DMS 273 (cell line): ENCODE measurements around the gene PPP1R36.
"Not testable (repeated sequence)": the region's sequence is repeated elsewhere in the genome, so short reads cannot be mapped to it uniquely, and the experiment has no call there.

Experiments used
- DNase-seq: peaks from one replicate; lab custom pipeline; 2025; ENCODE audit not compliant: unreplicated experiment; lab: John Stamatoyannopoulos, UW

Gene PPP1R36

DNA sequence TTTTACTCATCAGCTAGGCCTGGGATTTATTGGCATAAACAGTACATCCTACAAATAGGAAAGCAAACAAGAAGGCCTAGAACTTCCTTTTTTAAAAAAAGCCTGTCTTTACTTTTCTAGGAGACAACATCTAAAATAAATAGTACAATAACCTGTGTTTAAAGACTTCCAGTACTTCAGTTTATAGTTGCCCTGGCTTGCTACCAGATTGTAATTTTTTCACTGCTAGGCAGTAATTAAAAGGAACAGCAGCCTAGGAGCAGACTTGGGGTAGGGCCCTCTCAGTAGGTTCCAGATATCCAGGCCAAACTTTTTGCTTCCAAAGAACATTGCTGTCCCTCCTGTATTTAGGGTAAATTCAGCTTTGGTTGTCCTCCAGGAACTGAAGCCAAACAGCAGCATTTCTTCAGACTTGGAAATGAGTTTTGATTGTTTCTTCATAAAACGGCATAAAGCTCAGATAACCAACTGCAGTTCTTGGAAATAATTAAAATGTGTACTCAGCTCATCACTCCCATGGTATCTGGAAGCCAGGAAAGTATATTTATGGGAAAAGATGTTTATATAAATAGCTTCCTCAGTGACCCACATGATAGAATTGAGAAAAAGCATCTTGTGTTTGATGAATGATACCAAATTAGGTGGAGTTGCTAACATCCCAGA lies 61.7 kb downstream of the PPP1R36 start:
- peak; percentile 15 for DNase-seq

DNA sequence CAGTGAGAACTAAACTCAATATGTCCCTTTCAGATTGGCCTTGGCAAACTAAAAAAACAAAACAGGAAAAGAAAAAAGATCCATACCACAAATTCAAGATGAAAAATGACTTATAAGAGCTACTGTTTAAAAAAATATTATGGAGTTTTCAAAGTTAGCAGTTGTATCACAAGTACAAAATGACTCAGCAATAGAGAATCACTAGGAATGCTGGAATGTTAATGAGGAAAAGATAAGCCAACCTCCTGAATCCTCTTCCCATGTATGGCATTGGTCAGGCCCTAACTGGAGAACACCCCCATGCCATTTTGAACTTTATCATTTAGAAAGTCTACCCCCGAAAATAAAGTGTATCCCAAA lies 62.2 kb downstream of the PPP1R36 start:
- no peak for DNase-seq

DNA sequence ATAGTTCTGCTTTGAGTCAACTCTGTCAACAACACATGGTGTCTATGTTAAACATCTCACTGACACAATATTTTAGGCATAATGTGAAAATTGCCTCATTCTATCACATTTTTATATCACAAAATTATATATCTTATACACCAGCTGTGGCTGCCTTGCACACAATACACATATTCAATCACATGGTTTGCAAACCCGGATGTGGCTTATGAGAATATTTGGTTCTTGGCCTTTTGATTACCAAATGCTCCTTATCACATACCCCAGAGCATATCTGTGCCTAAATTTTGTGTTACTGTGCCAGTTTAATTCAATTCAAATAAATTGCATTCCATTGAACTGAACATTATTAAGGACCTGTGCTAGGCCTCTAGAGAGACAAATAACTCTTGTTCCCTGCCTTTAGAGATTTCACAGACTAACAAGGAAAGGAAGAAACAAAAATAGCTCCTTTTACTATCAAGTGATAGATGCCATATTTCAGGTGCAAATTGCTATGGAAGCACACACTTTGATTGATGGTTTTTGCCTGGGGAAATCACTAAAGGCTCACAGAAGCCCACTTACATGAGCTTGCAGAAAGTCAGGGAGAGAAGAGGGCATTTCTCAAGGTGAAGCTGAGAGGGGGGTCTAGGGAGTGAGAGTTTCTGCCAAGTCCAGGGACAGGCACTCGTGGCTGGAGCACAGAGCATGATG lies 63.4 kb downstream of the PPP1R36 start:
- no peak for DNase-seq

DNA sequence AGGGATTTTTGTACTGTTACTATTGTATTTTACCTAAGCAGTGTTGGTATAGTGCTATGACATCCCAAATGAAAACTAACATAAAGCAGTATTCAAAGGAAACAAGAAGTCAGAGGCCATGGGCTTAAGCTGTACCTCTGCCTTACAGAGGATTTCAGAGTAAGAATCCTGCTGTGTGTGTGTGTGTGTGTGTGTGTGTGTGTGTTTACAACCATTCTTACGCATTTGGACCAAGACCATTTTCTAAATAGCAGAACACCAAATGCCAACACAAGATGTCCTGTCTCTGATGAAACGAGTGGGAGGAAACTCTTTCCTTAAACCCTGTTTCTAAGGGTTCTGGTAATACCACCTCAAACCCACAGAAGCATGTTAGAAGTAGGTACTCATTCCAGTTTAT lies 64.4 kb downstream of the PPP1R36 start:
- no peak for DNase-seq

DNA sequence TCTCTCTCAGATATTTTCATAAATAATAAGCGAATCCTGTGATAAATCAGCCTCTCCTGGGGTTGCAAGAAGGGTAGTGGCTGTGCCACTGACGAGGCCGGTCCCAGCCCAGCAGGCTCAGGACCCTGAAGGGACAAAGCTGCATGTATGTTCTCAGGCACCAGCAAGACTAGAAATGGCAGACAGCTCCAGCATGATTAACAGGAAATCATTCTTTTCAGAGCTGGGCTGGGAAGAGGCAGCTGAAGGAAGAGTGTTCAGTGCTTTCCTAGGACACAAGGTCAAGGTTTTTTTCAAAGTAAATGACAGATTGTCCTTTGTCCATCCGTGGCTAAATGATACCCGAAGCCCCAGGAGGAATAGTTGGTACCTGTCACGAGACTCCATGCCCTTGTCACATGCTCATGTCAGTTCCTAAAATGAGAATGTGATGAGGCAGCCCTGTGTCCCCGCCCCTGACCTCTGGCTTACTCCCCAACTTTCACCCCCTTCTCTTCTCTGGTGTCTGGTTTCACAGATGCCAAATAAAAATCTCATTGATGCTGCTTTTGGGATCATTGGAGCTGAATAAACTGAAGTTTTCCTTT lies 65.1 kb downstream of the PPP1R36 start:
- DNase-seq = peak; percentile 20

DNA sequence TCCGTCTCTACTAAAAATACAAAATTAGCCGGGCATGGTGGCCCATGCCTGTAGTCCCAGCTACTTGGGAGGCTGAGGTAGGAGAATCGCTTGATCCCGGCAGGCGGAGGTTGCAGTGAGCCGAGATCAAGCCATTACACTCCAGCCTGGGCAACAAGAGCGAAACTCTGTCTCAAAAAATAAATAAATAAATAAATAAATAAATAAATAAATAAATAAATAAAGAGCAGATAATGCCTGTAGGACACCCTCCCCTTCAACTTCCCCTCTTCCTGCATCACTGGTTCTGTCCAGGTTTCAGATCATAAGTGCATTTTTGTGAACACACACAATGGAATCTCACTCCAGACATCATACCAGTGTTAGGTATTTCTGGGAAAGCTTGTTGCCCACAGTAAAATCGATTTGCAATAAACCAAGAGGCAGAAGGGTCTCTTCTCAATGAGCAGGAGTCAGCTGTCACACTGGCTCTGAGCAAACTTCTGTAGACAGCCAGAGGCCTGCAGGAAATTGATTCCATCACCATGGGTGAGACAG lies 68.2 kb downstream of the PPP1R36 start:
- DNase-seq = not testable (repeated sequence)

DNA sequence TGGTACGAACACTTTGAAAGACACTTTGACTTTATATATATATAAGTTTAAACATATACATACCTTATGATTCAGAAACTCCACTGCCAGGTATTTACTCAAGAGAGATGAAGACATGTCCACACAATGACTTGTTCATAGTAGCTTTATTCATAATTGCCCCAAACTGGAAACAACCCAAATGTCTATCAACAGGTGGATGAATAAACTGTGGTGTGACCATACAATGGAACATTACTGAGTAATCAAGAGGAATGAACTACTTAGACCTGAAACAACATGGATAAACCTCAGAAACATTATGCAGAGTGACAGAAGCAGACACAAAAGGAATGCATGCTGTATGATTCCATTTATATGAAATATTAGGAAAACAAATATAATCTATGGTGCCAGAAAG lies 71.1 kb downstream of the PPP1R36 start:
- no peak for DNase-seq

DNA sequence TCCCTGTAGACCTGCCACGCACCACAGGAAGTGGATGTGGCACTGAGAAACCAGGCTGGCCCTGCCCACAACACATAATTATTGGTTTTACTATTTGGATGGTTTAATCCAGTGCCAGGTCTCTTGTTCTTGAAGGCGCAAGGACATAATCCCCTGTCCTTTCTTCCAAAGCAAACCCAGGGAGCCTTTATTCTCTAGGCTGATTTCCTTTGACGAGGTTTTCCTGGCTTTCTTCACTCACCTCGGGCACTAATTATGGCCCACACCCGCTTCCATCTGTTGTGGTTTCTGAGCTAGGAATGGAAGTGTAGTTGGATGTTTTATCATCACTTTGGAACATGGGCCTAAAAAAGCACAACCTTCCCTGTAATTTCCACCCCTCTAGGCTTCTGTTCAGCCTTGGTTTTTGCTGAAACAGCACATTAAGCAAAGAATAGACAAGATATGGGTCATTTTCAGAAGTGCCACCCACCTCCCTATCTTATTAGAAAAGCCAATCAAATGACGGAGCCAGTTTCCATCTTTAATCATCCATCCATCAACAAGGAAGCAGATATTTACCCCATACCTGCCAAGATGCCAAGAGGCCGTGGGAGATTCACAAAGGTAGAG lies 73.9 kb downstream of the PPP1R36 start:
- DNase-seq = peak; percentile 60

DNA sequence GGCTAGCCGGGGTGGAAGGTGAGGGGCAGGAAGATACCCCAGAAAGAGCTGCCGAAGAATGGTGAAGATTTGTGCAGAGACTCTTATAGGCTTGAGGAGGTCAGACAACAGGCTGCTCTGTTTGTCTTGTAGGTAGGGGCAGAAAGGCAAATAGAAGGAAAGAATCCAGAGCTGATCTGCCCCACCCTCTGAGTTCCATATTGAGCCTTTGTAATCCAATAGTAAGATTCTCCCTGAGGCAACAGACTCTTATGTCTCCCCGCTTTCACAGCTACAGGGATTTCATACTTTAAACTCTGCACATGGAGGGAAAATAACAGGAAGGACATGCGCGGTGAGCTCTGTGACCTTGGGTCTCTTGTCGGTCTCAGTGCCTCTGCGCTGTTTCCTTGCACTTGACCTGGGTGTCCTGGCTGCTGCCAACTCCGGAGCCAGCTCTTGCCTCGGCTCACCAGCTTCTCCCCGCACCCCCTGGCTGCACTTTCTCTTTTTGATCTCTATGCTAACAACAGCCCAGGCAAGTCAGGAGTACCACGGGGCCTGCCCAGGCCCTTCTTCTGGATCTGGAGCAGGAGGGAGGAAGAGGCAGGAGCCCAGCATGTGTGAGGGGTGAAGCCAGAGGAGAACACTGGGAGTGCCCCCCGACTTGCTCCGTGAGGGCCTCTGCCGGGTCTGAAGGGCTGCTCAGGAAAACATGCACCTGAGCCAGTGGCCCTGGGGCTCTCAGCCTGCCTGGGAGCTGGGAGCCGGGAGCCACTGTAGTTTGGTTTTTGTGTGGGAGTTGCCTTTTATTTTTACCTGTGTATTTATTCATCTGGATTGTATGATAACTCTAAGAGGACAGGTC lies 75.8 kb downstream of the PPP1R36 start:
- no peak for DNase-seq

DNA sequence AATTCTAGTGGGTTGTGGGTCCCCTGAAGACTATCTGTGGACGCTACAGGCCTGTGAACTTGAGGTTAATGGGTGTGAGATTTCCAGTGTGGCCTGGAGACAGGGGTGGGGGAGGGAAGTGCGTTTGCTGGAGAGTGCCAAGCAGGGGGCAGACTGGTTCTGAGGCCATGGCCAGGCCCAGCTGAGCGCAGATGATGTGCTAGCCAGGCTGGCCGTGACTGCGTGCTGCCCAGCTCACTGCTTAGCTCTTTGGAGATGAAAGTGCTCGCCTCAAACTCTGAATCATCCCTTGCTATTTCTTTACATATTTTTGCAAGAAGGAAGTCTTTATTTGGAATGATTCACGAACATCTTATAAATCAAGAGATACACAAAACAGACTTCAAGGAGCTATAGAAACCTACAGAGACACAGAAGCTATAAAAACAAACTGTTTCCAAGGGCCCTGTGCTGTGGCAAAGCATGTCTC lies 79.2 kb downstream of the PPP1R36 start:
- DNase-seq = no peak

DNA sequence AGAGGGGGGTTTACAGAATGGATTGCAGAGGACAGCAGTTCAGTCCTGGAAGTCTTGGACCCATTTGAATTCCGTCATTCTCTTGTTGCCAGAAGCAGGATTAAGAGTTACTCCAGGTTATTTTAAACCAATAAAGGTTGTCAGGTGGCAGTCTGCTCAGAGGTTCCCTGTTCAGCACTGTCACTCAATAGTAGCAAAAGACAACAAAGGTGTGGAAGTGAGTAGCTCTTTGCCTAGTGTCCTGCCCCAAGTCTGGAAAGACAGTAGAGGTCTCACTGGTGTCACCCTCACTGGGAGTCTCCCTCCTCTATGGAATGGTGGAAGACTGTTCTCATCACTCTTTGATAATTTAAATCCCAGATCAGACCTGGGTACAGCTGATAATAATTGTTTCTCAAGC lies 81.0 kb downstream of the PPP1R36 start:
- no peak for DNase-seq

DNA sequence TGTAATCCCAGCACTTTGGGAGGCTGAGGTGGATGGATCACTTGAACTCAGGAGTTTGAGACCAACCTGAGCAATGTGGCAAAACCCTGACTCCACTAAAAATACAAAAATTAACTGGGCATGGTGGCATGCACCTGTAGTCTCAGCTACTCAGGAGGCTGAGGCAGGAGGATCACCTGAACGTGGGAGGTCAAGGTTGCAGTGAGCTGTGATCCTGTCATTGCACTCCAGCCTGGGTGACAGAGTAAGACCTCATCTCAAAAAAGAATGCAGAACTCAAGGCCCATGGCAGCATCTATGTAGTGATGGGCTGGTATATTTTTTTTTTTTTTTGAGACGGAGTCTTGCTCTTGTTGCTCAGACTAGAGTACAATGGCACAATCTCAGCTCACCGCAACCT lies 81.5 kb downstream of the PPP1R36 start:
- DNase-seq = not testable (repeated sequence)

DNA sequence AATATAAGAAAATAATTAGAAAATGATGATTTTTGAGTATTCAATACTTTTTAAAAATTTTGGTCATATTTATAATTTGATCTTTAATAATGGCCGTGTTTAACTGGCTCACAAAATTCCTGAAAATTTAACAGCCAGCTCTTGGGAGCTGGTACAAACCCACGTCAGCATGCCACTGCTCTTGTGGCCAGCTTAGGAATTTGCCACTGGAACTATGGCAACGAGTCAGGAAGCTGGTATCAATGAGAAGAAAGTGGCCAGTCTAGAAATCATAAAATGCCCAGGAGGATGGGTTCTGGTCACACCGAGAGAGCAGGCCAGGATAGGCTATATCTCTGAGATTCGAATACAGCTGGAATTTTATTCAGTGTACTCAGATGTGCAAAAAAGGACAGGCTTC lies 82.3 kb downstream of the PPP1R36 start:
- no peak for DNase-seq

DNA sequence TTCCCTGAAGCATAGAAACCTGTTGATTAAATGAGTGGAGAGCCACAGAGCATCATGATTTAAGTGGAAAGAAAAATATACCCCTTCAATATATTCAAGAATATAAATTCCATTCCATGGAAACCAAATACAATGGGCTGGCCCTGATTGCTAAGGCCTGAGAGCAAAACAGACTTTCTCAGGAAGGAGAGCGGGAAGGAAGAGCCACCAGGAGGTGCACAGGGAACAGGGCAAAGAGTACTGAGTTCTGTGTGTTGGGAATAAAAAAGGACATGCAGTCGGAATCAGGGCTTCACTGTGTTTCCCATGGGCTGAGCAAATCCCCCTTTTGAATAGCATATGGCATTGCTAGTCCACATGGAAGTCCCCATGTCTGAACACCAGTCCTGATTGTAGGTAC lies 84.8 kb downstream of the PPP1R36 start:
- DNase-seq = no peak

DNA sequence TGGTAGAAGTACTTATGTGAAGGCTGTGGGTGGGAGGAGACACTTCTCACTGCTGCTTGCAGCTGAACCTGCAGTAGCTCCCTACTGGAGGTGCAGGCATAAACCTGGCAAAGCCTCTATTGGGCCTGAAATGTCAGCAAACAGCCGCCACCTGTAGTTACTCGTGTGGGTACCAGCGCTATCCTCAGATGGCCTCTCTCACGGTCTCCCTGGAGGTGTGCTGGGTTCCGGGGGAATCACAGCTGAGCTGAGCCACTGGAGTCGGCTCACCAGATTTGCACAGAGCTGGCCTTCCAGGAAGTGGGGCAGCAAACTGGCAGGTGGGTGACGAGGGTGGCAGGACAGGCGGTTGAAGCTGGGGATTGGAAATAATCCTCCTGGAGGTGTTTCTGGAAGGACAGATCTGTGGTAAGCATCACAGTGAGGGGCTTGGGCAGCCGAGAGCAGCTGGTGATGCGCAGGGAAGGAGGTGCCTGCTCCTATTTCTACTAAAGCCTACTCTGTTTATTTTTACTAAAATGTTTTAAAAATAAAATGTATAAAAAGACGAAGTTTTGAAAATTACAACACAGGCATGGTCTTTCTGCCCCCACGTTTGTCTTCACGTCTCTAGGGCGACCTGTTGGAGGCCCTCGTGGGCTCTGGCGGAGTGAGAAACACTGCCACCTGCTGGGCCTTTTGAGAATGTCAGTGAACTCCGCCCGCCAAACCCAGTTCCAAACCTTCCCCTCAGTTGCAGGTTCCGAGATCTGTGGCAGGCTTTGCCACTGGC lies 86.6 kb downstream of the PPP1R36 start:
- peak; percentile 89 for DNase-seq

DNA sequence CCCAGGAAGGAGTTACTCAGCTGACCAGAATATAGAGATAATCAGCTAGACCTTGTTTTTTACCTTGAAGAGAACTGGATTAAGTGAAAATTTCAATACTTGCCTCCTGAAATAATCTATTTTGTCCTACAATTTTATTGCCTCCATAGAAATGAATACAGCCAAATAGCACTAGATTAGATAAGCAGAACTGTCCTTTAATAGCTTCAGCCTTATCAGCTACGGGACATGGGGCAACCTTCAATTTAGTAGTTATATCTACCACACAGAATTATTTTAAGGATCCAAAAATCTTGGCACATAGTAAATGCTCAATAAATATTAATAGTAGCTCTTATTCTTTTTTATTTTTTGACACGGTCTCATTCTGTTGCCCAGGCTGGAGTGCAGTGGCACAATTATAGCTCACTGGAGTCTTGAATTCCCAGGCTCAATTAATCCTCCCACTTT lies 87.2 kb downstream of the PPP1R36 start:
- no peak for DNase-seq

DNA sequence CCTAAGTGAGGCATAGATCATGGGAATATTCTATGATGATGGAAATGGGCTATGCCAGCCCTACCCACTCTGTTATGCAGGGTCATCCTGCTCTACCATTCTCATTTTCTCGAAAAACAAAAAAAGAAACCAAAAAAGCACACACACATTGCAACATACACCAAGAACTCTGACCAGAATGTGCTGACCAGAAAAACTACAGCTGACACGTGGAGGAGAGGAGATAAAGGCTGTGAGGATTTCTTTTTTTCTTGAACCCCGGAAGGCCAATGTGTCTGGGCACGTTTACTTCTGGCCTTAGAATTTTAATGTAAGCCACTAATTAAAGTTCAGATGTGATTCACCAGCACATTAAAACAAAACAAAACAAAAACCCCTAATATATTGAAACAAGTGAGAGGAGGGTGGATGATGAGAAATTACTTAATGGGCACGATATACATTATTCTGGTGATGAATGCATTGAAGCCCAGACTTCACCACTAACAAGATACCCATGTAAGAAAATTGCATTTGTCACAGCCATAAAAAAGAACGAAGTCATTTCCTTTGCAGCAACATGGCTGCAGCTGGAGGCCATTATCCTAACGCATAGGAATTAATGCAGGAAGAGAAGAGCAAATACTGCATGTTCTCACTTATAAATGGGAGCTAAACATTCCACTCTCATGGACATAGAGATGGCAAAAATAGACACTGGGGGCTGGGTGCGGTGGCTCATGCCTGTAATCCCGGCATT lies 88.1 kb downstream of the PPP1R36 start:
- DNase-seq = no peak

DNA sequence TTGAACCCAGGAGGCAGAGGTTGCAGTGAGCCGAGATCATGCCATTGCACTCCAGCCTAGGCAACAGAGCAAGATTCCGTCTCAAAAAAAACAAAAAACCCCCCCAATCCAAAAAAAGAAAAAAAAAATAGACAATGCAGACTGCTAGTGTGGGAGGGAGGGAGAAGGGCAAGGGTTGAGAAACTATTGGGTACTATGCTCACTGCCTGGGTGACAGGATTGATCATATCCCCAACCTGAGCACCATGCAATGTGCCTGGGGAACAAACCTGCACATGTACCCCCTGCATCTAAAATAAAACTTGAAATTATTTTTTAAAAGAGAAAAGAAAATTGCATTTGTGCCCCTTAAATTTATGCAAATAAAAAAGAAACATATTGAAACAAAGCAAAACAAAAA lies 88.9 kb downstream of the PPP1R36 start:
- DNase-seq = no peak
